K562 (cell line): ENCODE results near the gene GPRIN1. TPM values are rescaled to one million over a fixed set of nuclear protein-coding genes. Genes with fewer than 3 reads are reported as not detected.

Experiments used
- BCL6 ChIP-seq: fragments of 250-450 bp; sonication (Bioruptor Pico); IDR thresholded peaks from 2 replicates; pipeline ENCODE4 v1.4.0; 2020
- CBFA2T3 ChIP-seq: fragments of 450-650 bp; IDR thresholded peaks from 2 replicates; pipeline ENCODE4 v1.6.1; 2017
- DACH1 ChIP-seq: fragments of 450-650 bp; IDR thresholded peaks from 2 replicates; pipeline ENCODE4 v1.6.1; 2018; ENCODE audit not compliant: partially characterized antibody
- HDAC1 ChIP-seq, 2 experiments: fragments of 450-650 bp; IDR thresholded peaks; 2 replicates each; pipeline ENCODE4 v1.6.1; 2016 to 2017; ENCODE audit warnings: inconsistent platforms in 1 of 2, mild to moderate bottlenecking in 1 of 2, moderate library complexity in 1 of 2
- RBM17 ChIP-seq: fragments of 200-400 bp; formaldehyde crosslinking; IDR thresholded peaks from 2 replicates; pipeline ENCODE4 v1.6.1; 2017; ENCODE audit warnings: low read depth, mild to moderate bottlenecking, low read length, borderline replicate concordance
- SP2 ChIP-seq: IDR thresholded peaks from 2 replicates; pipeline ENCODE4 v1.6.1; 2011; ENCODE audit warnings: mild to moderate bottlenecking, low read depth, low read length, moderate library complexity; ENCODE audit not compliant: poor library complexity, severe bottlenecking; ENCODE audit errors: extremely low read depth
- U2AF2 ChIP-seq: fragments of 200-400 bp; formaldehyde crosslinking; optimal IDR thresholded peaks from 2 replicates; pipeline ENCODE3; 2017; ENCODE audit warnings: low read depth, mild to moderate bottlenecking, low read length
- ZBTB2 ChIP-seq: fragments of 450-650 bp; IDR thresholded peaks from 2 replicates; pipeline ENCODE4 v1.6.1; 2016; ENCODE audit warnings: antibody characterized with exemption
- polyA plus RNA-seq, 8 experiments: library from polyadenylated mRNA; depleted of rRNA in 4 of 8; stranded (reverse) in 5 of 8; unstranded in 3 of 8; fragments of >200 nt; fragmentation: Nextera tagmentation in 2 of 8; fragmentation: Illumina TruSeq in 1 of 8; extraction: Ambion mirVana in 2 of 8; extraction: Trizol in 1 of 8; gene quantifications; 2 replicates each; pipeline versions ENCODE4 v1.2.1 to v1.2.3, GENCODE V29; 2011 to 2014; ENCODE audit warnings: inconsistent platforms in 1 of 8, missing spikeins in 1 of 8
- total RNA-seq, 7 experiments: library from RNA; depleted of rRNA in 6 of 7; stranded (reverse); fragments of >200 nt in 6 of 7; fragmentation: Illumina TruSeq in 2 of 7; extraction: Trizol in 2 of 7; gene quantifications; 2 replicates each; pipeline versions ENCODE4 v1.2.1 to v1.2.3, GENCODE V29; 2011 to 2021; ENCODE audit warnings: low replicate concordance in 1 of 7
- TF ChIP-seq, protein P1 (sequence below), 2 experiments: fragments of 200-800 bp in 1 of 2; sonication (Bioruptor generic) in 1 of 2; sonication (generic) in 1 of 2; formaldehyde crosslinking in 1 of 2; IDR thresholded peaks in 1 of 2; conservative IDR thresholded peaks in 1 of 2; 2 replicates each; pipeline versions ENCODE4 v1.5.0 to v1.6.1; 2016 to 2020; ENCODE audit warnings: missing compliant biosample characterization in 1 of 2, missing genetic modification characterization in 1 of 2, missing genetic modification reagents in 1 of 2
- TF ChIP-seq, protein P2 (sequence below): fragments of 450-650 bp; IDR thresholded peaks from 2 replicates; pipeline ENCODE4 v1.6.1; 2016; ENCODE audit warnings: low read depth
- TF ChIP-seq, protein P3 (sequence below): sonication (generic); formaldehyde crosslinking; IDR thresholded peaks from 2 replicates; pipeline ENCODE4 v1.8.0; 2022; ENCODE audit warnings: missing genetic modification reagents, mild to moderate bottlenecking, borderline replicate concordance

GPRIN1 gene
- total and polyA plus RNA-seq, 9 of the 15 experiments (the other 6 are each of a cell fraction or from before 2014, with no cell fraction given): 0.15 to 11.6 (median 4.4) TPM

GRCh38 chr5:176647030-176647842 is 37.3 kb upstream of the GPRIN1 start, which contains the start of gene TSPAN17 (continued):
- TF ChIP-seq CBFA2T3 (no peak), HDAC1 (IDR thresholded peaks at IDR 0.05) (no peak; a peak in 1 of 4 replicates), DACH1 (no peak), RBM17 (no peak), SP2 (peak; percentile 3), BCL6 (CRISPR knock-in tag) (no peak), U2AF2 (no peak), ZBTB2 (0 out of 2 replicates have a peak, but pooled peaks have one; percentile 8)
- TF ChIP-seq, protein P1, sequence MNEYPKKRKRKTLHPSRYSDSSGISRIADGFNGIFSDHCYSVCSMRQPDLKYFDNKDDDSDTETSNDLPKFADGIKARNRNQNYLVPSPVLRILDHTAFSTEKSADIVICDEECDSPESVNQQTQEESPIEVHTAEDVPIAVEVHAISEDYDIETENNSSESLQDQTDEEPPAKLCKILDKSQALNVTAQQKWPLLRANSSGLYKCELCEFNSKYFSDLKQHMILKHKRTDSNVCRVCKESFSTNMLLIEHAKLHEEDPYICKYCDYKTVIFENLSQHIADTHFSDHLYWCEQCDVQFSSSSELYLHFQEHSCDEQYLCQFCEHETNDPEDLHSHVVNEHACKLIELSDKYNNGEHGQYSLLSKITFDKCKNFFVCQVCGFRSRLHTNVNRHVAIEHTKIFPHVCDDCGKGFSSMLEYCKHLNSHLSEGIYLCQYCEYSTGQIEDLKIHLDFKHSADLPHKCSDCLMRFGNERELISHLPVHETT (CRISPR knock-in tag; conservative IDR thresholded peaks at IDR 0.05 in 1 of 2, IDR thresholded peaks at IDR 0.05 in 1 of 2): no peak
- TF ChIP-seq, protein P2, sequence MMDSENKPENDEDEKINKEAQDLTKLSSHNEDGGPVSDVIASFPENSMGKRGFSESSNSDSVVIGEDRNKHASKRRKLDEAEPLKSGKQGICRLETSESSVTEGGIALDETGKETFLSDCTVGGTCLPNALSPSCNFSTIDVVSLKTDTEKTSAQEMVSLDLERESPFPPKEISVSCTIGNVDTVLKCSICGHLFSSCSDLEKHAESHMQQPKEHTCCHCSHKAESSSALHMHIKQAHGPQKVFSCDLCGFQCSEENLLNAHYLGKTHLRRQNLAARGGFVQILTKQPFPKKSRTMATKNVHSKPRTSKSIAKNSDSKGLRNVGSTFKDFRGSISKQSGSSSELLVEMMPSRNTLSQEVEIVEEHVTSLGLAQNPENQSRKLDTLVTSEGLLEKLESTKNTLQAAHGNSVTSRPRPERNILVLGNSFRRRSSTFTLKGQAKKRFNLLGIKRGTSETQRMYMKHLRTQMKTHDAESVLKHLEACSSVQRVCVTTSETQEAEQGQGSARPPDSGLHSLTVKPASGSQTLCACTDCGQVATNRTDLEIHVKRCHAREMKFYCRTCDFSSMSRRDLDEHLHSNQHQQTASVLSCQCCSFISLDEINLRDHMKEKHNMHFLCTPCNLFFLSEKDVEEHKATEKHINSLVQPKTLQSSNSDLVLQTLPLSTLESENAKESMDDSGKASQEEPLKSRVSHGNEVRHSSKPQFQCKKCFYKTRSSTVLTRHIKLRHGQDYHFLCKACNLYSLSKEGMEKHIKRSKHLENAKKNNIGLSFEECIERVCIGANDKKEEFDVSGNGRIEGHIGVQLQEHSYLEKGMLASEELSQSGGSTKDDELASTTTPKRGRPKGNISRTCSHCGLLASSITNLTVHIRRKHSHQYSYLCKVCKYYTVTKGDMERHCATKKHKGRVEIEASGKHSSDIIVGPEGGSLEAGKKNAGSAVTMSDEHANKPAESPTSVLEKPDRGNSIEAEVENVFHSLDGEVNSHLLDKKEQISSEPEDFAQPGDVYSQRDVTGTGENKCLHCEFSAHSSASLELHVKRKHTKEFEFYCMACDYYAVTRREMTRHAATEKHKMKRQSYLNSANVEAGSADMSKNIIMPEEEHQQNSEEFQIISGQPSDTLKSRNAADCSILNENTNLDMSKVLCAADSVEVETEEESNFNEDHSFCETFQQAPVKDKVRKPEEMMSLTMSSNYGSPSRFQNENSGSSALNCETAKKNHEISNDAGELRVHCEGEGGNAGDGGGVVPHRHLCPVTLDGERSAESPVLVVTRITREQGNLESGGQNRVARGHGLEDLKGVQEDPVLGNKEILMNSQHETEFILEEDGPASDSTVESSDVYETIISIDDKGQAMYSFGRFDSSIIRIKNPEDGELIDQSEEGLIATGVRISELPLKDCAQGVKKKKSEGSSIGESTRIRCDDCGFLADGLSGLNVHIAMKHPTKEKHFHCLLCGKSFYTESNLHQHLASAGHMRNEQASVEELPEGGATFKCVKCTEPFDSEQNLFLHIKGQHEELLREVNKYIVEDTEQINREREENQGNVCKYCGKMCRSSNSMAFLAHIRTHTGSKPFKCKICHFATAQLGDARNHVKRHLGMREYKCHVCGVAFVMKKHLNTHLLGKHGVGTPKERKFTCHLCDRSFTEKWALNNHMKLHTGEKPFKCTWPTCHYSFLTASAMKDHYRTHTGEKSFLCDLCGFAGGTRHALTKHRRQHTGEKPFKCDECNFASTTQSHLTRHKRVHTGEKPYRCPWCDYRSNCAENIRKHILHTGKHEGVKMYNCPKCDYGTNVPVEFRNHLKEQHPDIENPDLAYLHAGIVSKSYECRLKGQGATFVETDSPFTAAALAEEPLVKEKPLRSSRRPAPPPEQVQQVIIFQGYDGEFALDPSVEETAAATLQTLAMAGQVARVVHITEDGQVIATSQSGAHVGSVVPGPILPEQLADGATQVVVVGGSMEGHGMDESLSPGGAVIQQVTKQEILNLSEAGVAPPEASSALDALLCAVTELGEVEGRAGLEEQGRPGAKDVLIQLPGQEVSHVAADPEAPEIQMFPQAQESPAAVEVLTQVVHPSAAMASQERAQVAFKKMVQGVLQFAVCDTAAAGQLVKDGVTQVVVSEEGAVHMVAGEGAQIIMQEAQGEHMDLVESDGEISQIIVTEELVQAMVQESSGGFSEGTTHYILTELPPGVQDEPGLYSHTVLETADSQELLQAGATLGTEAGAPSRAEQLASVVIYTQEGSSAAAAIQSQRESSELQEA: no peak
- TF ChIP-seq, protein P3, sequence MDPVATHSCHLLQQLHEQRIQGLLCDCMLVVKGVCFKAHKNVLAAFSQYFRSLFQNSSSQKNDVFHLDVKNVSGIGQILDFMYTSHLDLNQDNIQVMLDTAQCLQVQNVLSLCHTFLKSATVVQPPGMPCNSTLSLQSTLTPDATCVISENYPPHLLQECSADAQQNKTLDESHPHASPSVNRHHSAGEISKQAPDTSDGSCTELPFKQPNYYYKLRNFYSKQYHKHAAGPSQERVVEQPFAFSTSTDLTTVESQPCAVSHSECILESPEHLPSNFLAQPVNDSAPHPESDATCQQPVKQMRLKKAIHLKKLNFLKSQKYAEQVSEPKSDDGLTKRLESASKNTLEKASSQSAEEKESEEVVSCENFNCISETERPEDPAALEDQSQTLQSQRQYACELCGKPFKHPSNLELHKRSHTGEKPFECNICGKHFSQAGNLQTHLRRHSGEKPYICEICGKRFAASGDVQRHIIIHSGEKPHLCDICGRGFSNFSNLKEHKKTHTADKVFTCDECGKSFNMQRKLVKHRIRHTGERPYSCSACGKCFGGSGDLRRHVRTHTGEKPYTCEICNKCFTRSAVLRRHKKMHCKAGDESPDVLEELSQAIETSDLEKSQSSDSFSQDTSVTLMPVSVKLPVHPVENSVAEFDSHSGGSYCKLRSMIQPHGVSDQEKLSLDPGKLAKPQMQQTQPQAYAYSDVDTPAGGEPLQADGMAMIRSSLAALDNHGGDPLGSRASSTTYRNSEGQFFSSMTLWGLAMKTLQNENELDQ (CRISPR knock-in tag): no peak
